GM12891 (cell line): ENCODE results near the gene PPHLN1.

Experiments
- PAX5 ChIP-seq: IDR thresholded peaks from 2 replicates; pipeline ENCODE4 v1.6.1; 2011; ENCODE audit warnings: low read length, moderate library complexity, mild to moderate bottlenecking; ENCODE audit not compliant: insufficient read depth, severe bottlenecking
- POLR2A ChIP-seq: IDR thresholded peaks from 2 replicates; pipeline ENCODE4 v1.6.1; 2011; ENCODE audit warnings: low read depth, low read length, control low read depth
- POLR2AphosphoS5 ChIP-seq: IDR thresholded peaks from 2 replicates; pipeline ENCODE4 v1.6.1; 2011; ENCODE audit warnings: low read depth, low read length, control low read depth
- POU2F2 ChIP-seq: IDR thresholded peaks from 2 replicates; pipeline ENCODE4 v1.6.1; 2011; ENCODE audit warnings: low read depth, mild to moderate bottlenecking, control low read depth, low read length, moderate library complexity
- SPI1 ChIP-seq: IDR thresholded peaks from 2 replicates; pipeline ENCODE4 v1.6.1; 2011; ENCODE audit warnings: low read depth, low read length, control low read depth
- TAF1 ChIP-seq: IDR thresholded peaks from 2 replicates; pipeline ENCODE4 v1.6.1; 2011; ENCODE audit warnings: low read depth, low read length, control low read depth

DNA sequence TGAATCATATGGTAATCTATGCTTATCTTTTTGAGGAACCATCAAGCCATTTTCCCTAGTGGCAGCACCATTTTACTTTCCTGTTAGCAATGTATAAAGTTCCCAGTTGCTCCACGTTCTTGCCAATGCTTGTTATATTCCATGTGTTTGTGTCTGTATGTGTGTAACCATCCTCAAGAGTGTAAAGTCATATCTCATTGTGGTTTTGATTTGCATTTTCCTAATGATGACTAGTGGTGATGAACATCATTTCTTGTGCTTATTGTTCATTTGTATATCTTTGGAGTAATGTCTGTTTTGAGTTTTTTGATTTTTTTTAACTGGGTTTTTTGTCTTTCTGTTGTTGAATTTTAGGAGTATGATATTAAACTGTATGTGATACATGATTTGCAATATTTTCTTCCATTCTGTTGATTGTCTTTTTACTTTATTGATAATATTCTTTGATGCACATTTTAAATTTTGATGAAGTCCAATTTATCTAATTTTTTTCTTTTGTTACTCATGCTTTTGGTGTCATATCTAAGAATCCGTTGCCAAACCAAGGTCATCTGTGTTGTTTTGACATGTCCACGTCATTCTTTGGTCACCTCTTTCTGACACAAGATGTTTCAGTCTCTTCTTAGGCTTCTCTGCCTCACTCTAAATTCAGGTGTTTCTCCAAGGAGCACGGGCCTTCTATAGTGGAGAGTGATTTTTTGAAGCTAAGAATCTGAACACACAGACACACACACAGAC lies 36.1 kb downstream of the PPHLN1 start:
- TF ChIP-seq POLR2A (no peak), POU2F2 (no peak), PAX5 (no peak), POLR2AphosphoS5 (no peak), TAF1 (no peak), SPI1 (no peak)
